ACHN (cell line): Measurements from ENCODE around the gene DOCK11.
A peak's percentile ranks its signal among the peaks of the same experiment; 100 is the strongest.
"Not testable (repeated sequence)": the region's sequence is repeated elsewhere in the genome, so short reads cannot be mapped to it uniquely, and the experiment has no call there.

Source experiments
- DNase-seq: peaks from one replicate; pipeline ENCODE4 v3.0.0-alpha.2; 2015
- in situ Hi-C: cut with HindIII; loops from 2 replicates; pipeline ENCODE4 v1.10.0; 2017; ENCODE audit warnings: low sequenced_read_pairs, low pct_ligation_motif_present, low pct_unique_long_range_greater_than_20kb

Gene DOCK11

DNA sequence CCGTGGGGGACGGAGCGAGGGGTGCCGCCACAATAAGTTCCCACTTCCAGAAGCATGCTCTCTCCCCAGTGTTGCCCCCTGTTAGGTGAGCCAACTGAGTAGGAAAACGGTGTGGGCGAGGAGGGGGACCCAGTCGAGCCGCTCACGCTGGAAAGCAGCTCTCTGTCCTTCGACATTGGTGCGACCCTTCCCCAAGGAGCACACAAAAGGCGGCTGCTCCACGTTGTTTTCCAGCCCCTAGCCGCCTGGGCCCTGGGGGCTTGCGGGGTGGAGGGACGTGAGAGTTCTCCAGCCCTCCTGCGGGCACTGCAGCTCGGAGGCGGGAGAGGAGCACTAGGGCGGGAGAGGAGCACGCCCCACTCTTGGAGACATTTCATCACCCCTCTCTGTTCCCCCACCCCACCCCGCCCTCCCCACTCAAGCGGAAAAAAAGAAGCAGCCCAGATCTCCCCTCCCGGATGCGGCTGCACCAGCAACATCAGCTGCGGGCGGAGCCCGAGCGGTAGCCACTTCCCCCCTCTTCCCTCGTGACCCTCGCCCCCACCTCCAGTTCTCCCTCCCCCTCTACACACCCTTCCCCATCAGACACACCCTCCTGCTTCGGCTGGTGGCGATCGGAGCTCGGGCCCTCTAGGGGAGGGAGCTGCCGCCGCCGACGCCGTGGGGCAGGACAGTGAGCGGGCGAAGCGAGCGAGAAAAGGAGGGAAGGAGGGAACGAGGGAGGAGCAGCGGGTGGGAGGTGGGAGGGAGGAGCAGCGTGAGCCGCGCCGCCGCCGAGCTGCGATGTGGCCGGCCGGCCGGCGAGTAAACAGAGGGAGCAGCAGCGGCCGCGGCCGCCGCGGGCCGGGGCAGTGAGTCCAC, at the start of gene DOCK11:
Gene DOCK11, plus strand, starts transcription at position 755 of the 861 bp plus-strand sequence. CDS start 157 bp downstream, outside the sequence.
- DNase-seq: peak; percentile 79
- in situ Hi-C loops: no loop called here

DNA sequence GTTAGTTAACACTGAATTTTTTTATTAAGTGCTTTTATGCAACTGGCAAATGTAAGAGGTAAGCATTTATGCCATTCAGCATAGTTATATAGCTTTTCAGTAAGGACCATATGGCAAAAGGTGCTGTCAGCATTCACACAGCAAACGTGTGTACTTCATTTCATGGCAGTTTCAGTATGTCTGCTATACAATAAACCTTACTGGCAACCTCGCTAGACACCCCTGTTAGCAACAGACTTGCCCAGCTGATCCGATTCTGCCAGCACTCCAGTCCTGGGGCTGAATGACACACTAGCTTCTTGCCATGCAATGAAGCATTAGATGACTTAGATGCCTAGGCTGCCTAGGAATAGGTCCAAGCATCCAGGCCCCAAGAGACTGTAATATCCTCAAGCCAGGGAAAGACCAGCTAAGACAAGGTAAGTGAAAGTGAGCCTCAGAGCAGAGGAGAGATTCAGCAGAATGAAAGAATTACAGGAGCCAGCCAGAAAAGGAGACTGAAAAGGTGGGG, 47.3 kb upstream of the DOCK11 start:
- in situ Hi-C loops: no loop called here

DNA sequence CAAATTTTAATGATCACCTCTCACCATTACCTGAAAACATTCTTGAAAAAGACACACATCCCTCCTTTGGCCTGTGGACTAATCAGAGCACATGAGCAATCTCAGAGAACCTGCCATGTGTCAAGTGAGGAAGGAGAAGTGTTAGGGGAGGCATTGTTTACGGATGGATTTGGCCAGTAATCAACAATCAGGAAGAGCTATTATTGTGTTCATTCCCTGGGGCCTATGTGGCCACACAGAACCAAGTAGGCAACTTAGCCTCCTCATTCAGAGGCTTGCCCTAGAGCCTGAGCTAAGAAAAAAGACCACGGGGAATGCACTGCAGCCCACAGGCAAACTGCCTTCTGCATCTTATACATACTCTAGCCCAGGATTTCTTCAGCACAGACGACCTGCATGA, 40.6 kb upstream of the DOCK11 start:
- DNase-seq: no peak

More for the DNA sequence above, 47.3 kb upstream of the DOCK11 start:
- no peak for DNase-seq

DNA sequence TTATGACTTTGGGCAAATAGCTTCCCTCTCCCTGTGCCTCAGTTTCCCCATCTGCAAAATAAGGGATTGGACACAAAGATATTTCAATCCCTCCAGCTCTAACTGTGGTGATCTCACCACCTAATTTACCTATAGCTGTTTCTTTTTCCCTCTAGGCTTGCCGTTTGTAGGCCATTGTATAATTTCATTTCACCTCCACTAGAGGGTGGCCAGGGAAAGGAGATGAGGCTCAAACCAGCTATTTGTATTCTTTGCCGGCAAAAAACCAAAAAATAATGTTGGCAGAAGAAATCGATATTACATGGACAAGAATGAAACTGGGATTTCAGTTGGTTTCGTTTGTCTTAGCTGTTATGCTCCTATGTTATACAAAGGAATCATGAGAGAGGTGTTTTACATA, 36.1 kb upstream of the DOCK11 start:
- peak; percentile 38 for DNase-seq
- in situ Hi-C loops: no loop called here

More for the DNA sequence above, 40.6 kb upstream of the DOCK11 start:
- in situ Hi-C loops: no loop called here

DNA sequence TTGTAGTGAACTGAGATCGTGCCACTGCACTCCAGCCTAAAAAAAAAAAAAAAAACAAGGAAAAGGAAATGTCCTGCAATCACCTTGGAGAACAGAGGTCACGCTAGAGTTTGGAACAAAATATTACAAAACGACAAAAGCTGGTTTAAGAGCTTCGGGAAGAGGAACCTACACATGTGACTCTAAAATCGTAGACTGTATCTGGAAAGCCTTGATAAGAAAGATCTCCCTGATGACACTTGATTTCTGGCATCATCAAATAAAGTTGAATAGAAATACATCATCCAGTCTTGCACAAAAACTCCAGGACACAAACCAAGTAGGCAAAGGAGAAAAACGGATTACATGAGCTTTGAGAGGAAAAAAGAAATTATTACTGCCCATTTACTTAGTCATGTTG, 31.1 kb upstream of the DOCK11 start:
- DNase-seq: no peak
- in situ Hi-C loops: no loop called here

DNA sequence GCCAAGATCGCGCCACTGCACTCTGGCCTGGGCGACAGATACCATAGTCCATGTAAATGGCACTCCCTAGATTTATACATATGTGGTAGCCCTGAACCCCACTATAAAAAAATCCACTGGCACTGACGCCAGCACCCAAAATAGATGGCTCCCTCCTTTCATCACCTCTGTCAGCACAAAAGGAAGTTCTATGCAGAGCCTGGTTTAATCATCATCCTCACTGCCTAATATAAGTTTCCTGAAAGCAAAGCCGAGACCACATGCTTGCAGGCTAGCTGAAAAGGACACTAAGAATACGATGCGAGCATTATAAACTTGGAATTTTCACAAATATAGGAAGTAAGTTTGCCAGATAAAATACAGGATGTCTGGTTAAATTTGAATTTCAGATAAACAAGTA, 27.5 kb upstream of the DOCK11 start:
- in situ Hi-C loops: no loop called here
- no peak for DNase-seq

DNA sequence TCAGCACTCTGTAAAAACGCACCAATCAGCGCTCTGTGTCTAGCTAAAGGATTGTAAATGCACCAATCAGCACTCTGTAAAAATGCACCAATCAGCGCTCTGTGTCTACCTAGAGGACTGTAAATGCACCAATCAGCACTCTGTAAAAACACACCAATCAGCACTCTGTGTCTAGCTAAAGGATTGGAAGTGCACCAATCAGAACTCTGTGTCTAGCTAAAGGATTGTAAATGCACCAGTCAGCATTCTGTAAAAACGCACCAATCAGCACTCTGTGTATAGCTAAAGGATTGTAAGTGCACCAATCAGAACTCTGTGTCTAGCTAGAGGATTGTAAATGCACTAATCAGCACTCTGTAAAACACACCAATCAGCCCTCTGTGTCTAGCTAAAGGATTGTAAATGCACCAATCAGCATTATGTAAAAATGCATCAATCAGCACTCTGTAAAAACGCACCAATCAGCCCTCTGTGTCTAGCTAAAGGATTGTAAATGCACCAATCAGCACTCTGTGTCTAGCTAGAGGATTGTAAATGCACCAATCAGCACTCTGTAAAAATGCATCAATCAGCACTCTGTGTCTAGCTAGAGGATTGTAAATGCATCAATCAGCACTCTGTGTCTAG, 24.8 kb upstream of the DOCK11 start:
- DNase-seq, in situ Hi-C loops: not testable (repeated sequence)

DNA sequence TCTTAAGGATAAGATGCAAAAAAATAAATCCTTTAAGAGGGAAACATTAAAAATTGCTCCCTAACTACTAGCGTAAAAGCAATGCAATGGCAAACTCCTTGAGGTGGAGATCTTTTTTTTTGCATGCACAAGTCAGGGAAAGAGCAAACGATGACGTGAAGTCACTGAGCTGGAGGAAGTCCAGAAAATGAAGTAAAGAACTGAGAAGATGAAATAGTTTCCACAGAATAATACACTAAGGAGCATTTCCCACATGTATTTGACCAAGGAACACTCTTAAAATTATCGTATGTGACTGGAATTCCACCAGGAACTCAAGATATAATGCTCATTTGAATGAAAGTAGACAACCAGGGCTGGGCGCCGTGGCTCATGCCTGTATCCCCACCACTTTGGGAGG, 21.0 kb upstream of the DOCK11 start:
- no peak for DNase-seq
- in situ Hi-C loops: no loop called here

DNA sequence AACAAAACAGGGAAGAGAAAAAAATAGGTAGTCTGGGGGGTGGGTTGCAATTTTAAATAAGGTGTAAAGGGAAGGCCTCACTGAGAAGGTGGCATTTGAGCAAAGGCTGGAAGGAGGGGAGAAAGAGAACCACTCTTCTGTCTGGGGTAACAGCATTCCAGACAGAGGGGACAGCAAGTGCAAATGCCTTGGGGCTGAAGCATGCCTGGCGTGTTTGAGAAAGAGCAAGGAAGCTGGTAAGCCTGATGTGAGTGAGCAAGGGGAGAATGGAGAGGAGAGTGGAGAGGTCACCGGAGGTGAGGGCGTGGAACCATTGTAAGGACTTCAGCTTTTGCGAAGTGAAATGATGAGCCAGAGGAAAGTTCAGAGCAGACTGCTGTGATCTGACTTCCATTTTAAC, 19.7 kb upstream of the DOCK11 start:
- DNase-seq: no peak
- in situ Hi-C loops: no loop called here

DNA sequence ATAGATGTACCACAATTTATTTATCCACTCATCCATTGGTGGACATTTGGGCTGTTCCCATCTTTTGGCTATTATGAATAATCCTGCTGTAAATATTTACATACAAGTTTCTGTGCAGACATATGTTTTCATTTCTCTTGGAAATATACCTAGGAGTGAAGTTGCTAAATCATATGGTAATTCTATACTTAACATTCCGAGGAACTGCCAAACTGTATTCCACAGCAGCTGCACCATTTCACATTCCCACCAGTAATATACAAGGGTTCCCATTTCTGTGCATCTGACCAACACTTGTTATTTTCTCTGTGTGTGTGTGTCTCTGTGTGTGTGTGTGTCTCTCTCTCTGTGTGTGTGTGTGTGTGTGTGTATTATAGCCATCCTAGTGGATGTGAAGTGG, 15.4 kb upstream of the DOCK11 start:
- no peak for DNase-seq
- in situ Hi-C loops: no loop called here

DNA sequence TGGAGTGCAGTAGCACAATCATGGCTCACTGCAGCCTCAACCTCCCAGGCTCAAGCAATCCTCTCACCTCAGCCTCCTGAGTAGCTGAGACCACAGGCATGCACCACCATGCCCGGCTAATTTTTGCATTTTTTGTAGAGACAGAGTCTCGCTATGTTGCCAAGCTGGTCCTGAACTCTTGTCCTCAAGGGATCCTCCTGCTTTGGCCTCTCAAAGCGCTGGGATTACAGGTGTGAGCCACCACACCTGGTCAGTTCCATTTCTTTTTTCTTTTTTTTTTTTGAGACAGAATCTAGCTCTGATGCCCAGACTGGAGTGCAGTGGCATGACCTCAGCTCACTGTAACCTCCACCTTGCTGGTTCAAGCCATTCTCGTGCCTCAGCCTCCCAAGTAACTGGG, 13.2 kb upstream of the DOCK11 start:
- DNase-seq, in situ Hi-C loops: not testable (repeated sequence)

DNA sequence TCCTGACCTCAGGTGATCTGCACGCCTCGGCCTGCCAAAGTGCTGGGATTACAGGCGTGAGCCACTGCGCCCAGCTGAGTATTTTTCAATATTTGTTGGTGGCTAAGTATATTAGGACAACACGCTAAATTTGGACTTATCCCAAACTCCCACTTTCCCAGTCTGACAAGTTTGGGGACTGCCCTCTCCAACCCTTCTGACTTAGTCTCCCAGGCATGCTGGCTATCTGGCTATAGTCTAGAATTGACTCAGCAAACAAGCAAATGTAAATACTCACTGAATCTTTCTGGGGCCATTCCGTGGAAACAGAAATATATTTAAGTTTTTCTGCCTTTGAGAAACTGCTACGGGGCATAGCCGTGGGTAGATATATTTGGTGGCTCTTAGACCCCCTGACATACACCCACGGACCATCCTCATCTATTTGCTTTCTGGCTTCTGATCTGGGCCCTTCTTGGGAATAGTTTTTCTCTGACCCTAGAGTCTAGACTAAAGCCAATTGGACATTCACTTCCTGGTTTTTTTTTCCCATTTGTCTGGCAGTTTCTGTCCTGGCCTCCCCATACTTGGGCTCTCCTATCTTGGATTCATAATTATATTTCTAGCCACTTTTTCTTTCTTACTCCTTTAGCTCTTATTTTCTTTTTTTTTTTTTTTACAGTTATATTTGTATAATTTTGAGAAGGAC, 11.3 kb upstream of the DOCK11 start:
- DNase-seq: no peak
- in situ Hi-C loops: no loop called here

DNA sequence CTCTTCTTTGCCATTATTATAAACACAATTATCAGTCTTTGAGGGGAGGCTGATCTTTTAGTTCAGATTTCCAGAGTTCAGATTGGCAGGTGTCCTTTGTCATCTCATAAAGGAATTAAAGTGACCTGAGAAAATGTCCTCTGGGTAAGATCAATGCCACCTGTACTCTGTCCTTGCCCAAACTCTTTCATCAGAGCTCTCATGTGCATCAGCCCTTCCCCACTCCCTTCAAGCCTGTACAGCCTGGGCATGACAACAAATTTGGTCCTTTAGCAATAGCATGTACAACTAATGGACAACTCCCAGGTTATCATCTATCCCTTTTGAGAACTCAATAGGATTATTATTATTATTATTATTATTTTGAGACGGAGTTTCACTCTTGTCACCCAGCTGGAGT, 8.9 kb upstream of the DOCK11 start:
- DNase-seq, in situ Hi-C loops: not testable (repeated sequence)

DNA sequence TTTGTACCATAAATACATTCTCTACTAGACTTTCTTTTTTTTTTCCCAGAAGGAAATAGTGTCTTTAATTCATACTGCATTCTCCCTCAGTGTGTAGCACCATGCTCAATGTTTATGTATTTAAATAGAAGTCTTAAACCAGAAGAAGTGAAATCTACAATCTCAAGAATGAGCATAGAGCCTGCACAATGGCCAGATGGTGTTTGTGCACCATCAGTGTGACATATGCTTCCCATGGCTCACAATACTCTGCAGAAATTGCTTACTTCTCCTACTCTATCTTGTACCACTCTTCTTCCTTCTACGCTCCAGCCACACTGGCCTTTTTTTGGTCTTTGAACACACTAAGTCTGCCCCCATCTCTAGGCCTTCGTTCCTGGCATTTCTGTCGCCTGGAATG, 2.6 kb upstream of the DOCK11 start:
- no peak for DNase-seq
- in situ Hi-C loops: no loop called here

DNA sequence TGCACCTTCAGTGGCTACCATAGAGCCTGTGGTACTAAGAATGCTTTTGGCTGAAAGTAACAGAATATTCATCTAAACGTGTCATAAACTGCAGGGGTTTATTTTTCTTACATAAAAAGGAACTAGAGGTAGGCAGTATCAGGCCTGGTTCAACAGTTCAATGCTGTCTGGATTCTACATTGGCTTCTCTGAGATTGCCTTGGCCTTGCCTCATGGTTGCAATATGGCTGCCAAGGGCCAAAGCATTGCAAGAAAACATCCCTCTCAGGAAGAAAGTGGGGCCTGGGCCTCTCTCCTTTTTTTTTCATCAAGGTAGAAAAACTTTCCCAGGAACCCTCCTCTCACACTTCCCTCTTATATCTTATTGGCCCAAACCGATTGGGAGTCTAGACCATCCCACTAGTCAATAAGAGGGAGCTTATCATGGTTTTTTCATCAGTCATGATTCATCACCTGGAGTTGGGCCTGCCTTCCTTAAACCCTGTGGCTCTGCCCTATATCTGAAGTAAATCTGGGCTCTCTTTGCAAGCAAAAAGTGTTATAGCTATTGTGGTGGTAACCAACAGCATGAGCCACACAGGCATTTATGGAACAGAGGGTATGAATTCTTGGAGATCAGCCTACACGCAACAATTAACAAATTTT, 1.8 kb upstream of the DOCK11 start:
- DNase-seq: no peak
- in situ Hi-C loops: no loop called here

DNA sequence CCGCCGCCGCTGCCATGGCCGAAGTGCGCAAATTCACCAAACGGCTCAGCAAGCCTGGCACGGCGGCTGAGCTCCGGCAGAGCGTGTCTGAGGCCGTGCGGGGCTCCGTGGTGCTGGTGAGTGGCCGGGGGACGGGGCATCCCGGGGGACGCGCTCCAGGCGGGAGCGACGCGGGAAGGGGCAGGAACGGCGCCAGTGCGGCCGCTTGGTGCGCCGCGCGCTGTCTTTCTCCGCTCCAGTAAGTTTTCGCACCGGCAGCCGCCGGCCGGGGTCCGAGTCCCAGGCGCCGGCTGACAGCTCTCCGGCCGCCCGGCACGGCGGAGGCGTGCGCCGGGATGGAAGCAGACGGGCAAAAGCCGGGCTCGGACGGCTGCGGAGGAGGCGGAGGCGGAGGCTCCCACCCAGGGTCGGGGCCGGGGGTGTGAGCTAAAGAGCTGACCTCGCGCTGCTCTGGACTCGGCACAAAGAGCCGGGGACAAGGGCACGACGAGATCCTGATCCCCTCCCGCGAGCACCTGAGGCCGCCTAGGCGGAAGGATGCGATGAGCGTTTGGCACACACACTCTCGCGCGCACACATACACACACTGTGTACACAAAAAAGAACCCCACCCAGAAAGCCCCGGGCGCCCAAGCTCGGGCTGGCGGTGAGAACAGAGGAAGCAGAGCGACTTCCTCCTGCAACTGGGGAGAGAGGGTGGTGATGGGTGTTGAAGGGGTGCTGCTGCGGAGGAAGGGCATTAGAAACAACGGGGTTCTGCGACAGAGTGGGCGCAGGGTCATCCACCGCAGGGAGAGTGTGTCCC, 545 bp downstream of the DOCK11 start:
- in situ Hi-C loops: no loop called here
- DNase-seq: peak; percentile 21

DNA sequence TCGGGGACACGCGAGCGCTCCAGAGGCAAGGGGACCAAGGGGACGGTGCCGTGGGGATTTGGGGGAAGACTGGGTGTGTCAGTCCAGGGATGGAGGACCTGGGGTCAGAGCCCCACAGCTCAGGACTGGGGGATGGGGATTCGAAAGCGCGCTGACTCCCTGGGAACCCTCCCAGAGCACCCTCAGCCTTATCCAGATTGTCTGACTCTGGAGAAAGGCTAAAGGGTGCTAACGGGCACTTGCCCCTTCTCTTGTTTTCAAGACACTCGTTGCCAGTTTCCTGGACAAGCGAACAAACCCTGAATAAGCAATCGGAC, 1.1 kb downstream of the DOCK11 start:
- in situ Hi-C loops: no loop called here
- DNase-seq: no peak

DNA sequence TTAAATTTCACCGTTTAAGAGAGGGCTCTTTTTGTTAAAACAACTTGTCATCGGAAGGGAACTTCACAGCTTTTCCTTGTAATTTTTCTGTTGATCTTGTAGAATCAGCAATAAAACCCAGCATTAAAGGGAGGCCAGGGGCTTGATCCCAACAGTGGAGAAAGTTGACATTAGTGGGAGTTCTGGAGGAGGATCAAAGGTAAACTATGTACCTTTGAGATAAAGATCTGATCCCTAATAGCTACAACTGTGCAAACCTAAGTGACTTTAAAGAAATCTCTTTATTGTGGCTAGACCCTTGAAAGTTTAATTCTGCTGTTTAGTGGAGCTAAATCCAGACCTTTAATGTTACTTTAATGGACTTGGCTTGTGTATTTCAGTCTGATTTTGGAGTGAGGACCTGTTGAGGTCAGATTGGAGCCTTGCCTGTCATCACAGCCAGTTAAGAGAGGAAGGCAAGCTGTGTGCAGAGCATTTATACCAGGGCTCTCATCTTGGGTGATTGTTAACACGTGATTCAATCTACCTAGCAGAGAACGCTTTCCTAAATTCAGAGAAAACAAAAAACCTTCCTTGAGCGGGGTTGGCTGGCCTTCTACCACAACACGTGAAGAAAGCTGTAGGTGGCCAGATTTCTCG, 1.7 kb downstream of the DOCK11 start:
- in situ Hi-C loops: no loop called here
- DNase-seq: no peak
